Loucy (cell line): Measurements from ENCODE around the gene ARHGAP26.

Experiments
- H2AFZ ChIP-seq: fragments of 200-600 bp; sonication (generic); 2 replicates; pipeline ENCODE4 v1.6.0; 2016; ENCODE audit warnings: antibody characterized with exemption, mild to moderate bottlenecking, low read length, moderate library complexity
- H3F3A ChIP-seq: fragments of 200-600 bp; 2 replicates; pipeline ENCODE4 v1.6.0; 2016; ENCODE audit warnings: antibody characterized with exemption, low read depth, mild to moderate bottlenecking
- H3K27me3 ChIP-seq: fragments of 200-600 bp; sonication (generic); 2 replicates; pipeline ENCODE4 v1.6.1; 2014; ENCODE audit warnings: low read length, mild to moderate bottlenecking; ENCODE audit not compliant: insufficient read depth, poor library complexity, severe bottlenecking
- H3K36me3 ChIP-seq: fragments of 200-600 bp; sonication (generic); 2 replicates; pipeline ENCODE4 v1.6.1; 2016; ENCODE audit warnings: low read length; ENCODE audit not compliant: insufficient read depth
- H3K4me1 ChIP-seq: fragments of 200-600 bp; sonication (generic); 2 replicates; pipeline ENCODE4 v1.5.1; 2014; ENCODE audit warnings: low read length, mild to moderate bottlenecking; ENCODE audit not compliant: insufficient read depth, poor library complexity, severe bottlenecking
- H3K4me2 ChIP-seq: fragments of 200-600 bp; sonication (generic); 2 replicates; pipeline ENCODE4 v1.6.0; 2014; ENCODE audit warnings: antibody characterized with exemption, low read length, low read depth, mild to moderate bottlenecking; ENCODE audit not compliant: poor library complexity, severe bottlenecking
- H3K4me3 ChIP-seq: fragments of 200-600 bp; sonication (generic); 2 replicates; pipeline ENCODE4 v1.5.1; 2014; ENCODE audit warnings: low read length, mild to moderate bottlenecking, mixed read lengths; ENCODE audit not compliant: poor library complexity, severe bottlenecking
- H3K79me2 ChIP-seq: fragments of 200-600 bp; sonication (generic); 2 replicates; pipeline ENCODE4 v1.6.1; 2014; ENCODE audit warnings: low read length; ENCODE audit not compliant: insufficient read depth
- H3K9ac ChIP-seq: fragments of 200-600 bp; sonication (generic); 2 replicates; pipeline ENCODE4 v1.6.0; 2014; ENCODE audit warnings: mild to moderate bottlenecking, low read depth, low read length, moderate library complexity; ENCODE audit not compliant: poor library complexity, severe bottlenecking
- H3K9me2 ChIP-seq: fragments of 200-600 bp; sonication (generic); replicated peaks from 2 replicates; pipeline ENCODE4 v1.6.1; 2016; ENCODE audit warnings: low read depth, low read length, mixed read lengths
- H3K9me3 ChIP-seq: fragments of 200-600 bp; sonication (generic); 2 replicates; pipeline ENCODE4 v1.6.1; 2014; ENCODE audit warnings: mild to moderate bottlenecking, antibody characterized with exemption, low read length, low read depth; ENCODE audit not compliant: insufficient read depth
- H4K20me1 ChIP-seq: fragments of 200-600 bp; sonication (generic); 2 replicates; pipeline ENCODE4 v1.6.0; 2014; ENCODE audit warnings: antibody characterized with exemption, low read length, mild to moderate bottlenecking; ENCODE audit not compliant: insufficient read depth, poor library complexity, severe bottlenecking
- EZH2phosphoT487 ChIP-seq: fragments of 200-600 bp; IDR thresholded peaks from 2 replicates; pipeline ENCODE4 v1.6.1; 2018; ENCODE audit warnings: antibody characterized with exemption, mild to moderate bottlenecking, moderate library complexity, borderline replicate concordance
- TF ChIP-seq, protein P1 (sequence below): fragments of 200-600 bp; sonication (generic); conservative IDR thresholded peaks from 2 replicates; pipeline ENCODE4 v1.5.1; 2014; ENCODE audit warnings: mild to moderate bottlenecking, antibody characterized with exemption, low read length

ARHGAP26 gene

DNA sequence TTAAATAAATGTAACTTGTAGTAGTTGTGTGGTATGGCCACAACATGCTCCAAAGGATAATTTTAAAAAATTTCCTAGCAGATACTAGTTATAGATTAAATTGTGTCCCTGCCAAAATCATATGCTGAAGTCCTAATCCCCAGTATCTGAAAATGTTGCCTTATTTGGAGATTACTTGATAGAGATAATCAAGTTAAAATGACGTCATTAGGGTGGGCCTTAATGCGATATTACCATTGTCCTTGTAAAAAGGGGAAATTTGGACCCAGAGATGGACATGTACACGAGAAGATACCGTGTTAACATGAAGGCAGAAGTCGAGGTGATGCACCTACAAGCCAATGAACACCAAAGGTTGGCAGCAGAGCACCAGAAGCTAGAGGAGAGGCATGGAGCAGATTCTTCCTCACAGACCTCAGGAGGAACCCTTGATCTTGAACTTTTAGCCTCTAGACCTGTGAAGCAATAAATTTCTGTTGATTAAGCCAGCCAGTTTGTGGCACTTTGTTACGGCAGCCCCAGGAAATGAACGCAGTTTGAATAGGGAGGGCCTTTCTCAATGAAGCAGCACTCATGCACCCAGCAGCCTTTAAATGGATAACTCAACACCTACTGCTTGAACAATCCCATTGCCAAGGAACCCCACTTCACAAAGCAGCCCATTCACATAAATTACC lies 148.9 kb downstream of the ARHGAP26 start:
- Histone ChIP-seq H3K27me3 (no peaks in the 10 kb centered on the region), H3K4me1 (peaks cover 4% of the 10 kb centered on the region), H2AFZ (no peak overlapping the region), H3F3A (no peaks in the 10 kb centered on the region), H3K4me2 (no peak overlapping the region), H3K36me3 (no peaks in the 10 kb centered on the region; the same call in 1 of the 2 replicates), H3K9me2 (no peaks in the 10 kb centered on the region), H3K79me2 (no peaks in the 10 kb centered on the region), H3K4me3 (no peak overlapping the region), H4K20me1 (no peaks in the 10 kb centered on the region), H3K9ac (no peak overlapping the region), H3K9me3 (no peaks in the 10 kb centered on the region)
- TF ChIP-seq EZH2phosphoT487: no peak
- TF ChIP-seq, protein P1, sequence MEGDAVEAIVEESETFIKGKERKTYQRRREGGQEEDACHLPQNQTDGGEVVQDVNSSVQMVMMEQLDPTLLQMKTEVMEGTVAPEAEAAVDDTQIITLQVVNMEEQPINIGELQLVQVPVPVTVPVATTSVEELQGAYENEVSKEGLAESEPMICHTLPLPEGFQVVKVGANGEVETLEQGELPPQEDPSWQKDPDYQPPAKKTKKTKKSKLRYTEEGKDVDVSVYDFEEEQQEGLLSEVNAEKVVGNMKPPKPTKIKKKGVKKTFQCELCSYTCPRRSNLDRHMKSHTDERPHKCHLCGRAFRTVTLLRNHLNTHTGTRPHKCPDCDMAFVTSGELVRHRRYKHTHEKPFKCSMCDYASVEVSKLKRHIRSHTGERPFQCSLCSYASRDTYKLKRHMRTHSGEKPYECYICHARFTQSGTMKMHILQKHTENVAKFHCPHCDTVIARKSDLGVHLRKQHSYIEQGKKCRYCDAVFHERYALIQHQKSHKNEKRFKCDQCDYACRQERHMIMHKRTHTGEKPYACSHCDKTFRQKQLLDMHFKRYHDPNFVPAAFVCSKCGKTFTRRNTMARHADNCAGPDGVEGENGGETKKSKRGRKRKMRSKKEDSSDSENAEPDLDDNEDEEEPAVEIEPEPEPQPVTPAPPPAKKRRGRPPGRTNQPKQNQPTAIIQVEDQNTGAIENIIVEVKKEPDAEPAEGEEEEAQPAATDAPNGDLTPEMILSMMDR: no peak

DNA sequence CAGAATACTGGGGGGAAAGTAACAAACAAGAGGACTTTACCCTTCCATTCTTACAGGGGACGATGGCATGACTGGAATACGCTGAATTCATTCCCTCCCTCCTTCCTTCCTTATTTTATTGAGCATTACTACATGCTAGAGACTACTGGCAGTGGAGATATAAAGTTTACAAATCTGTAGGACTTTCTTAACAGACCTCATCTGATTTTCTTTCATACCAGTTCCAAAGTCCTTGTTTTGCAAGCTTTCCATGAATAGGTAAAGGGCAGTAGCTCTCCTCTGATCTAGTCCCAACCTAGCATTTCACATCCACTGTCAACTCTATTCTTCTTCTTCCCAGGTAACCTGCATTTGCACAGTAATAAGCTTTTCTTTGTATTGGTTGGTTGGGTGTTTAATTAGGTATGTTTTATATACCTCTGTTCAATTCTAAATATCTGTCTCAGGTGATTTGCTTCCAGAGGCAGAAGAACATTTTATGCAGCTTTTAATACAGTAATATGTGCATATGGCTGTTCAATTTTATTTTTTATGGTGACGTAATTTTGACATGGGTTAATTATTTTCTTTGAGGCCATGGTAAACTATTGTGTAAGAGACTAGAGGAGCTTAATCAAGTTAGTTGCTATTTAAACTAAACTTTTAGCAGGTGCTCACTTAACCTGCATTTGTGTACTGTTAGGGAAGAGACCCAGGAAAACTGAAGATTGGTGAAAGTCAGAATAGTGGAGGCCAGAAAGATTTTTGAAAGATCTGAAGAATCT lies 150.9 kb downstream of the ARHGAP26 start:
- H3F3A ChIP-seq: no peaks in the 10 kb centered on the region

DNA sequence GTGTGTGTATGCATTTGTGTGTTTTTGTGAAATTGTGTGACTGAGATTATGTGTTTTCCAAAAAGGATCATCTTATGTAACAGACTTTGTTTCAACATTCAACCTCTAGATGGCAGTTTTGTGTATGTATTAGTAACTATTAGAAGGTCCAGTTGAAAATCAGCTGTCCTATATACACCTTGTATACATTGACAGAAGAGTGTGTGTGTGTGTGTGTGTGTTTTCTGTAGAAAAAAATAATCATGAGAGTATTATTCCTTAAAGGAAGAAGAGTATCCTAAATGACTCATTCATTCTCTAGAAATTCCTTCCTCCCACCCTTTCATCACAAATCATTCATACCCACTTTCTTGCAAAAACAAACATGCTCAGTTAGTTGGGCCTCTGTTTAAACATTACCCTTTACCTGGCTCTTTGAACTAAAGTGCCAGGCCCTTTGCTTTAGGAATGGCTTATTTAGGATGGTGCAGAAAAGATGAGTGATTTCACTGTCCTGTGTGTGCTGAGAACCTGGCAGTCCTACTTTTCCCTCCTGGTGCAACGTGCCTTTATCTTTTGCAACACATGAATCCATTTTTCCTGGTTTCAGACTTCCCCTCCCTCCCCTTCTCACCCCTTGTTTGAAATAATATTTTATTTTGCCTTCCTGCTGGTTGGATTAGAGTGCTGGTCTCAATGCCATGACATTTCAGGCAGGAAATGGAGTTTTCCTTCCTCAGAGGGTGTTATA lies 152.2 kb downstream of the ARHGAP26 start:
- Histone ChIP-seq H3K4me1 (peaks cover 4% of the 10 kb centered on the region), H3K36me3 (no peaks in the 10 kb centered on the region), H2AFZ (no peak overlapping the region), H3K9me2 (no peaks in the 10 kb centered on the region), H4K20me1 (no peaks in the 10 kb centered on the region), H3K9me3 (no peaks in the 10 kb centered on the region), H3K4me2 (no peak overlapping the region), H3K79me2 (no peaks in the 10 kb centered on the region), H3F3A (no peaks in the 10 kb centered on the region), H3K27me3 (no peaks in the 10 kb centered on the region), H3K4me3 (no peak overlapping the region), H3K9ac (no peak overlapping the region)
- TF ChIP-seq, protein P1: peak; percentile 65
- TF ChIP-seq EZH2phosphoT487: no peak

More for the DNA sequence above, 150.9 kb downstream of the ARHGAP26 start:
- H3K9me3 ChIP-seq: no peaks in the 10 kb centered on the region
- no peaks in the 10 kb centered on the region for H3K36me3 ChIP-seq
- no peak for TF ChIP-seq EZH2phosphoT487
- TF ChIP-seq, protein P1: no peak
- H3K4me2 ChIP-seq: no peak overlapping the region
- H4K20me1 ChIP-seq: no peaks in the 10 kb centered on the region
- H3K9ac ChIP-seq: no peak overlapping the region
- H3K4me3 ChIP-seq: no peak overlapping the region
- peaks cover 4% of the 10 kb centered on the region for H3K4me1 ChIP-seq
- no peak overlapping the region for H2AFZ ChIP-seq
- H3K27me3 ChIP-seq: no peaks in the 10 kb centered on the region
- no peaks in the 10 kb centered on the region for H3K9me2 ChIP-seq
- no peaks in the 10 kb centered on the region for H3K79me2 ChIP-seq
